NCI-H128 (cell line): Measurements from ENCODE around the gene YTHDC2.

Experiments
- DNase-seq: peaks from one replicate; lab custom pipeline; 2025; ENCODE audit not compliant: unreplicated experiment; lab: John Stamatoyannopoulos, UW

YTHDC2 gene

GRCh38 chr5:113513384-113514288 is at the start of gene YTHDC2:
YTHDC2 (plus strand) TSS chr5:113513694; CDS start chr5:113513896, 202 bp downstream.
- peak; percentile 29 for DNase-seq

GRCh38 chr5:113474100-113474728 is 39.3 kb upstream of the YTHDC2 start:
- DNase-seq, result no peak

DNA sequence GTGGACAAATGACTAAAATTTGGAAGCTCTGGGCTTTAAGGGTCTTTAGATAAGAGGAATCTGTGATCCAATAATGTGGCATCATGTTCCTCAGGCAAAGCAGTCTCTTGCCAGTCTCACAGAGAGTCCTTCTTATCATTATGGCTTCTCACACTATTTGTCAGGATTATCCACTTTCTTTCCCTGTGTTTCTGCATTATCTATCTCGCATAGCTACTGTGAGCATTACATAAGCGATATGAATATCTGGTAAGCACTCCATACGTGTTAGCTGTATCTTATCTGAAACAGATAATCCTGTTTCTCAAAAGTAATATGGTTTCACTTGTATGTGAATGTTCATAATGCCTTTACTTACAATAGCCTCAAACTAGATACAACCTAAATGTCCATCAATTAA is 34.8 kb upstream of the YTHDC2 start:
- no peak for DNase-seq

- DNase-seq, result no peak
Observed at GRCh38 chr5:113480243-113480642, 33.3 kb upstream of the YTHDC2 start.

DNA sequence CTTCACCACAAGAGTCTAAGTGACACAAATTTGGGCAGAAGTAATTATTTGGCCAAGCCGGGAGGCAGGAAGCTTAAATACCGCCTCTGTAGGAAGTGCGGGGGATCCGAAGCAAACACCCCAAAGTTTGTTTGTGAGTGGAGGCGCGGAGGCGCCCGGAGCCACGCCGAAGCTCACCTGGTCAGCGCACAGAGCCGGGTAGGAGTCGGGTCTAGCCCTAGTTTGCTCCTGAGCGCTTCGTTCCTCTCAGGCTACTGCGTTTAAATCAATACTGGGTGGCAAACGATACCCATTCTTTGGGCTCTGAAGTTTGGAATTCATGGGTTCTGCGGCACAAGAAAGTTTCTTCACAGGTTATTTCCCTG is 26.1 kb upstream of the YTHDC2 start:
- DNase-seq, result no peak

DNA sequence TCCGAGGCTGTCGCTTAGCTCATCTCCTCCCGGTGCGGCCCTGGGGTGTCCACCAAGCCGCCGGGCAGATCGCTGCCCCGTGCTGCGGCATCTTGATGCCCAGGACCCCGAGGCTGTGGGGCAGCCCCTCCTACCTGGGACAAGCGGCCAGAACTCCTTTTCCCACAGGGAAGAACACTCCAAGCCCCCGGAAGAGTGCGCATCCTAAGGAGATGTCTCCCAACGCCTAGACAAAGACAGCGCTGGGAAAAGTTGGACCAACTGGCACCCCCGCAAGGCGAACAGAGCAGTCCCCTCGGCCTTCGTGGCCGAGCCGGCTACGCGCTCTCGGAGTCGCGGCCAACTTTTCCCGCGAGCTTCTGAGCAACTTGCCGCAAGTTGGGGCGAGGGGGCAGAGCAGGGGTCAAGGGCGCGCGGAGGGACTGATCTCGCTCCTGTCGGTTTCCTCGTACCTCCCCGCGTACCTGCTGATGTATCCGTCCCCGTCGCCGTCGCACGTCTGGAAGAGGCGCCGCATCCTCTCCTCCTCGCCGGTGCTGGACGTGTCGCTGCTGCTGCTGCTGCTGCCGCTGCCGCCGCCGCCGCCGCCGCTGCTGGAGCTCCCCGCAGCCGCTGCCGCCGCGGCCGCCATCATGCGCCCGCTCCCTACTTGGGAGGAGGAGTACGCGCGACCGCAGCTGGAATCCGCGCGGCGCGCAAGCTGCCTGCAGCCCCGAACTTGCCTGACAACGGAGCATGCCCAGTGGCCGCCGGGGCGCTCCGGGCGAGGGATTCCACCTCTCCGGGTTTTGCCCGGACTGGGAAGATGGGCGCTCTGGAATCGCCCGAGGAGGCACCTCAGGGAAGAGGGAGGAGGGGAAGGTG is 25.5 kb upstream of the YTHDC2 start, which contains the start of gene MCC:
TSS of gene MCC (minus strand) at position 673 of the 864 bp plus-strand sequence.
- peak; percentile 6 for DNase-seq

DNA sequence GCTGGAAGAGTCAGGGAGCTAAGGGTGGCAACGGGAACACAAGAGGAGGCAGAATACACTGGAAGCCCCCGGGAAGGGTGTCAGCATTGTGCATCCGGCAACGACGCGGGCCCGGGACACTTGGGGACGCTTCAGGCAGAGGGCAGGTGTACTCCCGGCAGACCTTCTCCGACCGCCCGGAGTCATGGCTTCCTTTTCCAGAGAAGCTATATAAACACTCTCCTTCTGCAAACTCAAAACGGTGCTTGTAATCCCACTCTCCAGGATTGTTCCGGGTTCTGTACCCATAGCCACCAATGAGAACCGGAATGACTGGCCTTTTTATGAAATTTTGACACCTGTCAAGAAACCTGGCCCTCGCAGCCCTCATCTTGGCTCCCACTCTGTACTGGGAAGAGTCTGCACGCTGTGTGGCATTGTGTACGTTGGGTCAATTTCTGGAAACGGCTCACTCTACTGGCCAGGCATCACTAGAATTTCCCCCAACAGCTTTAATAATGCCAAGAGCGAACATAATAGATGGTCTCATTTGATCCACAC is 24.8 kb upstream of the YTHDC2 start:
- DNase-seq, result no peak

- no peak for DNase-seq
Observed at GRCh38 chr5:113489299-113489698, 24.2 kb upstream of the YTHDC2 start.

DNA sequence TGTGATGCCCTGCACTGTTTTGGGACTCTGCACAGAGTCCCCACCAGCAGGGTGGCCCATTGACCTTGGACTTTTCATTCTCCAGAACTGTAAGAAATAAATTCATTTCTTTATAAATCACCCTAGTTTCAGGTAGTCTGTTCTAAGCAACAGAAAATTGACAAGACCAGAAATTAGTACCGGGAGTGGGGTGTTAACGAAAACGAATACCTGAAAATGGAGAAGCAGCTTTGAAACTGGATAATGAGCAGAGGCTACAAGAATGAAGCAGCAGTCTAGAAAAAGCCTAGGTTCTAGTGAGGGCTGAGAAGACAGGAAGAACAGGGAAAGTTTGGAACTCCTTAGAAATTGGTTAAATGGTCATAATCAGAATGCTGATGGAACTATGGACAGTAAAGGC is 23.2 kb upstream of the YTHDC2 start:
- DNase-seq, result no peak

DNA sequence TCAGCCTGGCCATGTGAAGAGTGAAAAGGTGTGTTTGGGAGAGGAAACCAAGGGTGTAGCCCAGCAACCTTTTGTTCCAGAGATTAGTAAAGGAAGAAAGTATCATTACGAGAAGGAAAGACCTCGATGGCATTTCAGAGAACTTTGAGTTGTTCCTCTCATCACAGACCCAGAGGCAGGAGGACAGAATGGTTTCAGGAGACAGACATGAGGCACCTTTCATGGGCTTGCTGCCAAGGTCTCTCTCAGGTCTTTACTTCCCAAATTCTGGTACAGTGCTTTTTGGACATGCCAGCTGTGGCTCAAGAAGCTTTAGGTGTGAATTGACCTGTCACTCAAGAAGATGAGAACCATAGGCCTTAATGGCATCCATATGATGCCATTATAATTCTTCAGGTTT is 22.5 kb upstream of the YTHDC2 start:
- no peak for DNase-seq

- no peak for DNase-seq
Observed at GRCh38 chr5:113493446-113493845, 20.0 kb upstream of the YTHDC2 start.

DNA sequence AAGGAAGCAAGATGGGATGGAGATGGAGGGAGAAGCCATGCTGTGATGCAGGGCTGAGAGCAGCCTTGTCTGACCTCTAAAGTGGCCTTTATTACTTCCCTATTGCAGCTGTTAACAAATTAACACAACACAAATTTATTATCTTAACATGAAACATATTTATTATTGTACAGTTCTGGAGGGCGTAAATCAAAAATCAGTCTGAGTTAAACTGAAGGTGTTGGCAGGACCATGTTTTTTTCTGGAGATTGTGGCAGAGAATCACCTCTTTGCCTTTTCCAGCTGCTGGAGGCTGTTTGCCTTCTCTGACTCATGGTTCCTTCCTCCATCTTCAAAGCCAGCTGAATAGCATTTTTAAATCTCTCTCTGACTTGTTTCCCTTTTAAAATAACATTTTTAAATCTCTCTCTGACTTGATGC is 18.1 kb upstream of the YTHDC2 start:
- no peak for DNase-seq

- DNase-seq, result no peak
Observed at GRCh38 chr5:113502073-113502472, 11.4 kb upstream of the YTHDC2 start.

DNA sequence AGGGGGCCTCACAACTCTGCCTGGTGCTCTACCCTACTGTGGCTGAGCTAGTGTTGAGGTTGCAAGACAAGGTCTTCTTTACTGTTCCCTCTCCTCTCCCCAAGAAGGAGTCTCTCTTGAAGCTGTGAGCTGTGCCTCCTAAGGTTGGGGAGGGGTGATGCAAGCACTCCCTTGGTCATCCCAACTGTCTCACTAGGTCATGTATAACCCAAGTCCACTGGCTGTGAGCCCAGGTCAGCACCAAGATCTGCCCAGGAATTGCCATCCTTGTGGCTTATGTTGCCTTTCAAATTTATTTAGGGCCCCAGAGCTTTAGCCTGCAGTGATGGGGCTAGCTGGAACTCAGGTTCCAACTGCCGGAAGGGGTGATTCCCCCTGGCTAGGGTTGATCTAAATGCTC is 10.3 kb upstream of the YTHDC2 start:
- no peak for DNase-seq

DNA sequence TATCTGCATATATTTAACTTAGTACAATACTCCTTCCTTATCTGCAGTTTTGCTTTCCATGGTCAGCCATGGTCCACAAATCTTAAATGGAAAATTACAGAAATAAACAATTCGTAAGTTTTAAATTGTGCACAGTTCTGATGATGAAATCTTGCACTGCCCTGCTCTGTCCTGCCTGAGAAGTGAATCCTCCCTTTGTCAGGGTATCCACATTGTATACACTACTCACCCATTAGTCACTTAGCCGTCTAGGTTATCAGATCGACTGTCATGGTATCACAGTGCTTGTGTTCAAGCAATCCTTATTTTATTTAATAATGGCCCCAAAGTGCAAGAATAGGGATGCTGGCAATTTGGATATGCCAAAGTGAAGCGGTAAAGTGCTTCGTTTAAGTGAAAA is 8.3 kb upstream of the YTHDC2 start:
- no peak for DNase-seq

DNA sequence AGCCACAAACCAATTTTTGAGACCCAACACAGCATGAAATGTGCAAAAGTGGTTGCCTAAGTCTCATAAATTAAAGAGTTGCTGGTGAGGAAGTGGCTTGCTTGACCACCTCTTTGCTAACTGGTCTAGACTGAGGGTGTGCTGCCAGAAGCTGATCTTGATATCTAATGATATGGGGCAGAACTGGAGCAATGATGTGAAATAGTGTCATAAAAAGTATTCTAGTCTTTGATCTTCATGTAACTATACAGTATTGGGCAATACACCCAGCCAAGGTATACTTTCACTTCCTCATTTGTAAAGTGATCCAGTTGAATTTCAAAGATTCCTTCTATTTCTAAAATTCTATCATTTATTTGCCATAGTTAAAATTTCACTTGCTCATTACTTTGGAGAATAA is 5.9 kb upstream of the YTHDC2 start:
- no peak for DNase-seq

DNA sequence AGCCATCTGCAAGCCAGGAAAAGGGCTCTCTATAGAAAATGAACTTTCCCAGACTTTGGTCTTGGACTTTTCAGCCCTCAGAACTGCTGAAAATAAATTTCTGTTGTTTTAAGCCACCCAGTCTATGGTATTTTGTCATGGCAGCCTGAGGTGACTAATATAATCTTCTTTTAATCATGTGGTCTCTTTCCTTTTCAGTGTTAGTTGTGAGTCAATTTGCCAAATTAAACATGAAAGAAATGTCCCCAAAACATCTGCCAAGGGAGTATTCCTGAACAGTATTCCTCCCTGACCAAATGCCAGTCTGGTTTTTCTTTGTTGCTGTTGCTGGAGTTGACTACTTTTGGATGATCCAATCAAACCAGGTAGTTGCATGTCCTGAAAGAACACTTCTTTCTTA is 4.7 kb upstream of the YTHDC2 start:
- no peak for DNase-seq

DNA sequence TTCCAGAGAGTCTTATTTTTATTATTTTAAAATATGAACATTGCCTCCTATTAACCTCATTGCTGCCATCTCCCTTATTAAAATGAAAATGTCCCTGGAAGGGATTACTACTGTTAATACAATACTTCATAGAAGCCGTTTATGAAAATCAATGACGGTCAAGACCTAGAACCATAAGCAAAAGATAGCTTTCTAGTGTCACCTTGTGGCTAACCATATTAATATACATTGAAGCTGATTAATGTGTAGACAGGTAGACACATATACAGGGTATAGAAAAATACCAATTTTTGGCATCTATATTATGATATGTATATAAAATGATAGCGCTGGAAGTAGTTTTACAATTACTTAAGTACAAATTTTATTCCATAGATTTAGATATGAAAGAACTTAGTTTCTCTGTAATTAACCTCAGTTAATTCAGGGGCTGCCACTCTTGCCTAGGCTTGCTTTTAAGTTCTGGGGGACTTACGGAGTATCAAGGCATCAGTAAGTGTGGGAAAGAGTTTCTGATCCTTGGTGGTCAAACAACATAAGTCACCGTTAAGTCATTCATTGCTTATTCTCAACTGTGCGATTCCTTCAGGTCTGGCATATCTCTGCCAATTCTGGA is 2.5 kb upstream of the YTHDC2 start:
- no peak for DNase-seq

- no peak for DNase-seq
Observed at GRCh38 chr5:113512341-113512740, 1.2 kb upstream of the YTHDC2 start.

GRCh38 chr5:113514289-113514635 is 768 bp downstream of the YTHDC2 start:
- DNase-seq, result no peak

DNA sequence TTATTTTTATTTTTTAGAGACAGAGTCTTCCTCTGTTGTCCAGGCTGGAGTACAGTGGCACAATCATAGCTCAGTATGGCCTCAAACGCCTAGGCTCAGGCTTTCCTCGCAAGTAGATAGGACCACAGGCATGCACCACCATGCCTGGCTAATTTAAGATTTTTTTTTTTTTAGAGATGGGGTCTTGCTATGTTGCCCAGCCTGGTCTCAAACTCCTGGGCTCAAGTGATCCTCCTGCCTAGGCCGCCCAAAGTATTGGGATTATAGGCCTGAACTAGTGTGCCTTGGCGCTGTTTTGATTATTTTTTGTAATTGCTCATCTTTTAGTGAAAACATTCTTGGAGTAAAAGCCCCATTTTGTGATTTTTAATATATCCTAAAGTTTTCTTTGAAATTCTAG is 5.4 kb downstream of the YTHDC2 start:
- DNase-seq, result no peak
